B cell (primary cell): ENCODE results near the gene AUNIP.

Experiments used
- EZH2 ChIP-seq: IDR thresholded peaks from 2 replicates; pipeline ENCODE4 v1.6.1; 2012; ENCODE audit warnings: borderline replicate concordance, low read depth, mild to moderate bottlenecking, moderate library complexity, low read length; ENCODE audit not compliant: insufficient read depth, poor library complexity, severe bottlenecking
- TF ChIP-seq, protein P1 (sequence below): fragments of 200-600 bp; IDR thresholded peaks from one replicate; pipeline ENCODE4 v1.8.0; 2022; ENCODE audit warnings: antibody characterized with exemption, mild to moderate bottlenecking

DNA sequence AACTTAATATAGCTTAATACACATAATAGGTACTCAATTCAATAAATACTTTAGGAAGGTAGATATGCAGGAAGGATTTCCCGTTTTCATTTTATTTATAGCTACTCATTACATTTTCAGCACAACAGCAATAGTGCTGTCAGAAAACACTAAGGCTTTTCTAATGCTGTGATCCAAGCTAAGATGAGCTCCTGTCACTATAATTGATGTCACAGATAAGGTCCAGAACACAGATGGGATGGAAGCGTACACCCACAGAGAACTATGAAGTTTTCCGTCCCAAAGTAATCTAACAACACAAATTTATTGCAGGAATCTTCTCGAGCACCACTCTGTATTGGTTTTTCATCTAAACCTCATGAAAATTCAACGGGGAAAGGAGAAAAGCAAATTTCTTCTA, 13.6 kb downstream of the AUNIP start:
- TF ChIP-seq, protein P1, sequence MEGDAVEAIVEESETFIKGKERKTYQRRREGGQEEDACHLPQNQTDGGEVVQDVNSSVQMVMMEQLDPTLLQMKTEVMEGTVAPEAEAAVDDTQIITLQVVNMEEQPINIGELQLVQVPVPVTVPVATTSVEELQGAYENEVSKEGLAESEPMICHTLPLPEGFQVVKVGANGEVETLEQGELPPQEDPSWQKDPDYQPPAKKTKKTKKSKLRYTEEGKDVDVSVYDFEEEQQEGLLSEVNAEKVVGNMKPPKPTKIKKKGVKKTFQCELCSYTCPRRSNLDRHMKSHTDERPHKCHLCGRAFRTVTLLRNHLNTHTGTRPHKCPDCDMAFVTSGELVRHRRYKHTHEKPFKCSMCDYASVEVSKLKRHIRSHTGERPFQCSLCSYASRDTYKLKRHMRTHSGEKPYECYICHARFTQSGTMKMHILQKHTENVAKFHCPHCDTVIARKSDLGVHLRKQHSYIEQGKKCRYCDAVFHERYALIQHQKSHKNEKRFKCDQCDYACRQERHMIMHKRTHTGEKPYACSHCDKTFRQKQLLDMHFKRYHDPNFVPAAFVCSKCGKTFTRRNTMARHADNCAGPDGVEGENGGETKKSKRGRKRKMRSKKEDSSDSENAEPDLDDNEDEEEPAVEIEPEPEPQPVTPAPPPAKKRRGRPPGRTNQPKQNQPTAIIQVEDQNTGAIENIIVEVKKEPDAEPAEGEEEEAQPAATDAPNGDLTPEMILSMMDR, result no peak
- TF ChIP-seq EZH2, result no peak
